A673 (cell line): Measurements from ENCODE around the gene CYP11A1. TPM values are rescaled to one million over a fixed set of nuclear protein-coding genes. Genes with fewer than 3 reads are reported as not detected.

Experiments used
- BruUV-seq: library from RNA; stranded (reverse); fragments of 400-500 nt; replicated peaks from 2 replicates; lab custom pipeline; 2021; lab: Mats Ljungman, UMichigan
- CTCF ChIA-PET: fragments of 300-600 bp; sonication (Branson Sonifier 250); formaldehyde crosslinking; loops from one replicate; lab custom pipeline; 2022; ENCODE audit warnings: antibody characterized with exemption; lab: Charles Lee
- POLR2A ChIA-PET: fragments of 300-600 bp; sonication (Branson Sonifier 250); formaldehyde crosslinking; loops from one replicate; lab custom pipeline; 2022; ENCODE audit warnings: antibody characterized with exemption; ENCODE audit not compliant: low non-redundant PET; lab: Charles Lee
- DNase-seq: peaks from one replicate; pipeline ENCODE4 v3.0.0-alpha.2; 2015; ENCODE audit warnings: low spot score
- H3K27ac ChIP-seq: fragments of 200-600 bp; sonication (generic); 2 replicates; pipeline ENCODE4 v1.5.1; 2016; ENCODE audit warnings: mixed run types, low read depth, mild to moderate bottlenecking, mixed read lengths, antibody characterized with exemption, low read length; ENCODE audit not compliant: poor library complexity, severe bottlenecking
- H3K27me3 ChIP-seq: fragments of 200-600 bp; sonication (generic); replicated peaks from 2 replicates; pipeline ENCODE4 v1.6.1; 2017; ENCODE audit warnings: mixed run types, low read depth, mild to moderate bottlenecking, mixed read lengths, antibody characterized with exemption, low read length; ENCODE audit not compliant: insufficient read depth, poor library complexity
- H3K36me3 ChIP-seq: fragments of 200-600 bp; sonication (generic); 2 replicates; pipeline ENCODE4 v1.6.1; 2016; ENCODE audit warnings: mixed run types, mild to moderate bottlenecking, mixed read lengths, antibody characterized with exemption, low read length; ENCODE audit not compliant: insufficient read depth, poor library complexity, severe bottlenecking
- H3K4me1 ChIP-seq: fragments of 200-600 bp; sonication (generic); 2 replicates; pipeline ENCODE4 v1.6.1; 2017; ENCODE audit warnings: mixed run types, mild to moderate bottlenecking, mixed read lengths, antibody characterized with exemption, low read length; ENCODE audit not compliant: insufficient read depth, poor library complexity, severe bottlenecking
- H3K4me3 ChIP-seq: fragments of 200-600 bp; sonication (generic); 2 replicates; pipeline ENCODE4 v1.5.1; 2016; ENCODE audit warnings: low read depth, mixed run types, mild to moderate bottlenecking, mixed read lengths, low read length; ENCODE audit not compliant: poor library complexity, severe bottlenecking
- H3K9me3 ChIP-seq: fragments of 200-600 bp; sonication (generic); 2 replicates; pipeline ENCODE4 v1.6.1; 2016; ENCODE audit warnings: mixed run types, low read depth, mild to moderate bottlenecking, mixed read lengths, antibody characterized with exemption, low read length; ENCODE audit not compliant: poor library complexity, severe bottlenecking
- CTCF ChIP-seq: fragments of 300-800, 200-600 bp; sonication (generic); conservative IDR thresholded peaks from 2 replicates; pipeline ENCODE4 v1.5.1; 2017; ENCODE audit warnings: low read depth, mild to moderate bottlenecking, antibody characterized with exemption, low read length, moderate library complexity, mixed read lengths
- EZH2 ChIP-seq: fragments of 200-600 bp; sonication (generic); IDR thresholded peaks from 2 replicates; pipeline ENCODE4 v1.6.1; 2017; ENCODE audit warnings: borderline replicate concordance, low read depth, mild to moderate bottlenecking, mixed read lengths, antibody characterized with exemption, low read length; ENCODE audit not compliant: poor library complexity, severe bottlenecking
- intact Hi-C: fragments of 100-400 bp; cut with micrococcal nuclease; formaldehyde crosslinking; loops from one replicate; pipeline ENCODE4 v1.10.0; 2022; ENCODE audit not compliant: unreplicated experiment
- total RNA-seq: library from RNA; stranded (reverse); gene quantifications from 2 replicates; pipeline ENCODE4 v1.2.3, GENCODE V29; 2021

Gene CYP11A1
- total RNA-seq, 1 experiment from 2014 or later = not detected

- Histone ChIP-seq H3K4me1 (no peaks in the 10 kb centered on the region), H3K27me3 (no peaks in the 10 kb centered on the region), H3K9me3 (no peaks in the 10 kb centered on the region), H3K36me3 (no peaks in the 10 kb centered on the region), H3K4me3 (no peak overlapping the region), H3K27ac (no peak overlapping the region)
- BruUV-seq = no TSS peak
- intact Hi-C loops = loop anchor here (10.0 kb wide), 1 partner anchor 946 kb away; no protein-coding TSS in a partner anchor
- CTCF ChIA-PET = no interaction called here
- no peak for TF ChIP-seq CTCF
- TF ChIP-seq EZH2 = no peak
- POLR2A ChIA-PET = no interaction called here
- DNase-seq = no peak
Measured at GRCh38 chr15:74328331-74329056, 39.0 kb downstream of the CYP11A1 start.

GRCh38 chr15:74327756-74328155 is 39.7 kb downstream of the CYP11A1 start:
- no peak overlapping the region for H3K4me3 ChIP-seq
- no TSS peak for BruUV-seq
- no peaks in the 10 kb centered on the region for H3K9me3 ChIP-seq
- no peaks in the 10 kb centered on the region for H3K4me1 ChIP-seq
- TF ChIP-seq CTCF = no peak
- no peak for TF ChIP-seq EZH2
- H3K36me3 ChIP-seq = no peaks in the 10 kb centered on the region
- H3K27ac ChIP-seq = no peak overlapping the region
- H3K27me3 ChIP-seq = no peaks in the 10 kb centered on the region
- intact Hi-C loops = loop anchor here (10.0 kb wide), 1 partner anchor 947 kb away; no protein-coding TSS in a partner anchor
- no peak for DNase-seq
- ChIA-PET CTCF (no interaction called here), POLR2A (no interaction called here)

GRCh38 chr15:74326746-74327145 is 40.7 kb downstream of the CYP11A1 start:
- no TSS peak for BruUV-seq
- Histone ChIP-seq H3K4me3 (no peak overlapping the region), H3K27me3 (no peaks in the 10 kb centered on the region), H3K36me3 (no peaks in the 10 kb centered on the region), H3K4me1 (no peaks in the 10 kb centered on the region), H3K9me3 (no peaks in the 10 kb centered on the region), H3K27ac (no peak overlapping the region)
- ChIA-PET CTCF (no interaction called here), POLR2A (no interaction called here)
- intact Hi-C loops = loop anchor here (10.0 kb wide), 1 partner anchor 948 kb away; no protein-coding TSS in a partner anchor
- no peak for DNase-seq
- TF ChIP-seq EZH2 (no peak), CTCF (no peak)
